ENCODE measurements around the gene RBM42. TPM values are rescaled to one million over a fixed set of nuclear protein-coding genes. Genes with fewer than 3 reads are reported as not detected.

The RBM42 gene
- polyA plus RNA-seq, 2 of the 4 experiments (the other 2 are of a cell fraction) = 80.4 to 128 TPM

DNA sequence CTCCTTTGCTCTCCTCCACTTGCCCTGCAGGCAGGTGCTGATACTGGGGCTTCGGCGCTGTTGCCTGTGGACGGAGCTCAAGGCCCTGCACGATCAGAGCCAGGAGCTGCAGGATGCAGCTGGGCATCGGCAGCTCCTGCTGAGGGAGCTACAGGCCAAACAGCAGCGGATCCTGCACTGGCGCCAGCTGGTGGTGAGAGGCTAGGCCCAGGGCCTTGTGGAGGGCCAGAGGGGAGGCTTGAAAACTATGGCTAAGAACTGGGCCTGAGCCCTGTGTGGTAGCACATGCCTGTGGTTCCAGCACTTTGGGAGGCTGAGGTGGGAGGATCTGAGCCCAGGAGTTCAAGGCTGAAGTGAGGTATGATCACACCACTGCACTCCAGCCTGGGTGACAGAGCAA is 10.0 kb upstream of the RBM42 start (continued):
- TF ChIP-seq SMC3 (IDR thresholded peaks at IDR 0.05) = peak; percentile 40; the same call in 1 of the 3 replicates
- no peak for TF ChIP-seq KDM1A (IDR thresholded peaks at IDR 0.05; ENCODE audit: low read depth)
- no peak for TF ChIP-seq CBX8 (IDR thresholded peaks at IDR 0.05)

DNA sequence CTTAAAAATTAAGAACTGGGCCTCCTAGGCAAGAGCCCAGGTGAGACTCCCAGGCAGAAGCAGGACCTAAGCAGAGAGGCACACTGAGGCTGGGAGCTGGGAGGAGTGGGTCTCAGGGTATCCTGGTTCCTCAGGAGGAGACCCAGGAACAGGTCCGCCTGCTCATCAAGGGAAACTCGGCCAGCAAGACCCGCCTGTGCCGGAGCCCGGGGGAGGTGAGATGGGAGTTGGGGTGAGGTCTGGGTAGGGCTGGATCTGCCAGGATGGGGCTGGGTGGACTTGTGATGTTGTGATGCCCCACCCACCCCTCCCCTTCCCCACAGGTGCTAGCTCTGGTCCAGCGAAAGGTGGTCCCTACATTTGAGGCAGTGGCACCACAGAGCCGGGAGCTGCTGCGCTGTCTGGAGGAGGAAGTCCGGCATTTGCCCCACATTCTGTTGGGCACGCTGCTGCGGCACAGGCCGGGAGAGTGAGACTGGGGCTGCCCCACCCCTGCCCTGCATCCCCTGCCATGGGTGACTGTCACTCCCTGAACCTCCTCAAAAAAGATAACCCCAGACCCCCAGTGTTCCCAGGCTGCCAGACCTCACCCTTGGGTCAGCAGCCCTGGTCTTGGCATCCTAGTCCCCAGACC is 9.4 kb upstream of the RBM42 start:
- POLR2A ChIA-PET = no interaction called here
- DNase-seq (ENCODE audit: low read depth in 1 of 2, low spot score in 1 of 2) (no peak), ATAC-seq (no peak), FAIRE-seq (no peak)
- Histone ChIP-seq H3K27ac (no peak overlapping the region), H3K9me3 (no peaks in the 10 kb centered on the region), H3K4me1 (no peaks in the 10 kb centered on the region), H3K4me3 (no peak overlapping the region), H3K4me2 (no peak overlapping the region)
- 97% methylated on average over 12 of the region's 12 CpGs for WGBS (ENCODE audit: missing lambda C conversion rate)
- TF ChIP-seq EP300 (IDR thresholded peaks at IDR 0.05) (no peak), NR3C1 (IDR thresholded peaks at IDR 0.05) (no peak)
- TF ChIP-seq, protein P1, sequence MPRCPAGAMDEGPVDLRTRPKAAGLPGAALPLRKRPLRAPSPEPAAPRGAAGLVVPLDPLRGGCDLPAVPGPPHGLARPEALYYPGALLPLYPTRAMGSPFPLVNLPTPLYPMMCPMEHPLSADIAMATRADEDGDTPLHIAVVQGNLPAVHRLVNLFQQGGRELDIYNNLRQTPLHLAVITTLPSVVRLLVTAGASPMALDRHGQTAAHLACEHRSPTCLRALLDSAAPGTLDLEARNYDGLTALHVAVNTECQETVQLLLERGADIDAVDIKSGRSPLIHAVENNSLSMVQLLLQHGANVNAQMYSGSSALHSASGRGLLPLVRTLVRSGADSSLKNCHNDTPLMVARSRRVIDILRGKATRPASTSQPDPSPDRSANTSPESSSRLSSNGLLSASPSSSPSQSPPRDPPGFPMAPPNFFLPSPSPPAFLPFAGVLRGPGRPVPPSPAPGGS (IDR thresholded peaks at IDR 0.05) = no peak
- CTCF ChIA-PET = interaction anchor here (0.7 to 2.2 kb wide), 11 partner anchors 11 to 281 kb away, joined by 3 to 14 read pairs (median 3); no protein-coding TSS in a partner anchor

DNA sequence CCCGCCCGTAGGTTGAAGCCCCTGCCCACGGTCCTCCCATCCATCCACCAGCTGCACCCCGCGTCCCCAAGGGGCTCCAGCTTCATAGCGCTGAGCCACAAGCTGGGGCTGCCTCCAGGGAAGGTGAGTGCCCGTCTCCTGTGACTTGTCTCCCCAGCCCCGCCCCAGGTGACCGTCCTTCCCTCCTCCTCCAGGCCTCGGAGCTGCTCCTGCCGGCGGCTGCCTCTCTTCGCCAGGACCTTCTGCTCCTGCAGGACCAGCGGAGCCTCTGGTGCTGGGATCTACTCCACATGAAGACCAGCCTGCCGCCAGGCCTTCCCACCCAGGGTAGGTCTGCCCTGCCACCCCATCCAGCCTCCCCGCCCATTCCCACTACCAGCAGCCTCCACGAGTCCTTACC is 8.8 kb upstream of the RBM42 start:
- WGBS (ENCODE audit: missing lambda C conversion rate) = 89% methylated on average over 15 of the region's 17 CpGs
- Histone ChIP-seq H3K4me3 (no peak overlapping the region), H3K27ac (no peak overlapping the region), H3K9me3 (no peaks in the 10 kb centered on the region), H3K4me1 (no peaks in the 10 kb centered on the region), H3K4me2 (no peak overlapping the region)
- no peak for ATAC-seq
- no peak for TF ChIP-seq HOXB13 (CRISPR knock-in tag; IDR thresholded peaks at IDR 0.05; ENCODE audit: low read depth)
- TF ChIP-seq JUN (IDR thresholded peaks at IDR 0.05) = no peak
- TF ChIP-seq JUNB (IDR thresholded peaks at IDR 0.05) = no peak
- no peak for TF ChIP-seq TFCP2L1 (CRISPR knock-in tag; IDR thresholded peaks at IDR 0.05)
- TF ChIP-seq, protein P2, sequence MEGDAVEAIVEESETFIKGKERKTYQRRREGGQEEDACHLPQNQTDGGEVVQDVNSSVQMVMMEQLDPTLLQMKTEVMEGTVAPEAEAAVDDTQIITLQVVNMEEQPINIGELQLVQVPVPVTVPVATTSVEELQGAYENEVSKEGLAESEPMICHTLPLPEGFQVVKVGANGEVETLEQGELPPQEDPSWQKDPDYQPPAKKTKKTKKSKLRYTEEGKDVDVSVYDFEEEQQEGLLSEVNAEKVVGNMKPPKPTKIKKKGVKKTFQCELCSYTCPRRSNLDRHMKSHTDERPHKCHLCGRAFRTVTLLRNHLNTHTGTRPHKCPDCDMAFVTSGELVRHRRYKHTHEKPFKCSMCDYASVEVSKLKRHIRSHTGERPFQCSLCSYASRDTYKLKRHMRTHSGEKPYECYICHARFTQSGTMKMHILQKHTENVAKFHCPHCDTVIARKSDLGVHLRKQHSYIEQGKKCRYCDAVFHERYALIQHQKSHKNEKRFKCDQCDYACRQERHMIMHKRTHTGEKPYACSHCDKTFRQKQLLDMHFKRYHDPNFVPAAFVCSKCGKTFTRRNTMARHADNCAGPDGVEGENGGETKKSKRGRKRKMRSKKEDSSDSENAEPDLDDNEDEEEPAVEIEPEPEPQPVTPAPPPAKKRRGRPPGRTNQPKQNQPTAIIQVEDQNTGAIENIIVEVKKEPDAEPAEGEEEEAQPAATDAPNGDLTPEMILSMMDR (IDR thresholded peaks at IDR 0.05) = no peak
- no peak for TF ChIP-seq GATA3 (IDR thresholded peaks at IDR 0.05; ENCODE audit: borderline replicate concordance)
- no peak for TF ChIP-seq KDM1A (IDR thresholded peaks at IDR 0.05; ENCODE audit: low read depth)
- TF ChIP-seq, protein P3, sequence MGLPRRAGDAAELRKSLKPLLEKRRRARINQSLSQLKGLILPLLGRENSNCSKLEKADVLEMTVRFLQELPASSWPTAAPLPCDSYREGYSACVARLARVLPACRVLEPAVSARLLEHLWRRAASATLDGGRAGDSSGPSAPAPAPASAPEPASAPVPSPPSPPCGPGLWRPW (IDR thresholded peaks at IDR 0.05) = no peak
- no peak for TF ChIP-seq ZFP36 (IDR thresholded peaks at IDR 0.05; ENCODE audit: borderline replicate concordance, partially characterized antibody)
- TF ChIP-seq BHLHE40 (IDR thresholded peaks at IDR 0.05; ENCODE audit: low read depth, low read length) = no peak
- TF ChIP-seq, protein P4, sequence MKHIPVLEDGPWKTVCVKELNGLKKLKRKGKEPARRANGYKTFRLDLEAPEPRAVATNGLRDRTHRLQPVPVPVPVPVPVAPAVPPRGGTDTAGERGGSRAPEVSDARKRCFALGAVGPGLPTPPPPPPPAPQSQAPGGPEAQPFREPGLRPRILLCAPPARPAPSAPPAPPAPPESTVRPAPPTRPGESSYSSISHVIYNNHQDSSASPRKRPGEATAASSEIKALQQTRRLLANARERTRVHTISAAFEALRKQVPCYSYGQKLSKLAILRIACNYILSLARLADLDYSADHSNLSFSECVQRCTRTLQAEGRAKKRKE (CRISPR knock-in tag; IDR thresholded peaks at IDR 0.05; ENCODE audit: low read depth) = no peak
- TF ChIP-seq NR3C1 (IDR thresholded peaks at IDR 0.05) = no peak
- no peak for TF ChIP-seq CHD4 (IDR thresholded peaks at IDR 0.05; ENCODE audit: borderline replicate concordance)
- TF ChIP-seq, protein P5, sequence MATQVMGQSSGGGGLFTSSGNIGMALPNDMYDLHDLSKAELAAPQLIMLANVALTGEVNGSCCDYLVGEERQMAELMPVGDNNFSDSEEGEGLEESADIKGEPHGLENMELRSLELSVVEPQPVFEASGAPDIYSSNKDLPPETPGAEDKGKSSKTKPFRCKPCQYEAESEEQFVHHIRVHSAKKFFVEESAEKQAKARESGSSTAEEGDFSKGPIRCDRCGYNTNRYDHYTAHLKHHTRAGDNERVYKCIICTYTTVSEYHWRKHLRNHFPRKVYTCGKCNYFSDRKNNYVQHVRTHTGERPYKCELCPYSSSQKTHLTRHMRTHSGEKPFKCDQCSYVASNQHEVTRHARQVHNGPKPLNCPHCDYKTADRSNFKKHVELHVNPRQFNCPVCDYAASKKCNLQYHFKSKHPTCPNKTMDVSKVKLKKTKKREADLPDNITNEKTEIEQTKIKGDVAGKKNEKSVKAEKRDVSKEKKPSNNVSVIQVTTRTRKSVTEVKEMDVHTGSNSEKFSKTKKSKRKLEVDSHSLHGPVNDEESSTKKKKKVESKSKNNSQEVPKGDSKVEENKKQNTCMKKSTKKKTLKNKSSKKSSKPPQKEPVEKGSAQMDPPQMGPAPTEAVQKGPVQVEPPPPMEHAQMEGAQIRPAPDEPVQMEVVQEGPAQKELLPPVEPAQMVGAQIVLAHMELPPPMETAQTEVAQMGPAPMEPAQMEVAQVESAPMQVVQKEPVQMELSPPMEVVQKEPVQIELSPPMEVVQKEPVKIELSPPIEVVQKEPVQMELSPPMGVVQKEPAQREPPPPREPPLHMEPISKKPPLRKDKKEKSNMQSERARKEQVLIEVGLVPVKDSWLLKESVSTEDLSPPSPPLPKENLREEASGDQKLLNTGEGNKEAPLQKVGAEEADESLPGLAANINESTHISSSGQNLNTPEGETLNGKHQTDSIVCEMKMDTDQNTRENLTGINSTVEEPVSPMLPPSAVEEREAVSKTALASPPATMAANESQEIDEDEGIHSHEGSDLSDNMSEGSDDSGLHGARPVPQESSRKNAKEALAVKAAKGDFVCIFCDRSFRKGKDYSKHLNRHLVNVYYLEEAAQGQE (IDR thresholded peaks at IDR 0.05) = no peak
- no peak for TF ChIP-seq ZNF302 (CRISPR knock-in tag; IDR thresholded peaks at IDR 0.05)
- no peak for TF ChIP-seq SMC3 (IDR thresholded peaks at IDR 0.05)
- TF ChIP-seq, protein P6, sequence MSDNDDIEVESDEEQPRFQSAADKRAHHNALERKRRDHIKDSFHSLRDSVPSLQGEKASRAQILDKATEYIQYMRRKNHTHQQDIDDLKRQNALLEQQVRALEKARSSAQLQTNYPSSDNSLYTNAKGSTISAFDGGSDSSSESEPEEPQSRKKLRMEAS (IDR thresholded peaks at IDR 0.05) = no peak
- no peak for TF ChIP-seq SREBF2 (IDR thresholded peaks at IDR 0.05)
- DNase-seq (ENCODE audit: low read depth in 1 of 2, low spot score in 1 of 2) = no peak
- no peak for FAIRE-seq
- CTCF ChIA-PET = interaction anchor here (1.0 to 2.2 kb wide), 8 partner anchors 12 to 267 kb away, joined by 3 to 14 read pairs (median 4); no protein-coding TSS in a partner anchor
- POLR2A ChIA-PET = no interaction called here

Measured in A549 (cell line).